Activated CD8-positive, alpha-beta memory T cell treated with anti-CD3 and anti-CD28 coated beads, Interleukin-2, amount 50 U/mL, for 24 hours (primary cell): Measurements from ENCODE around the gene NDUFA7.
"Not testable (repeated sequence)": the region's sequence is repeated elsewhere in the genome, so short reads cannot be mapped to it uniquely, and the experiment has no call there.

Source experiments
- DNase-seq: peaks from one replicate; pipeline ENCODE4 v3.0.0-alpha.2; 2020; ENCODE audit errors: extremely low read depth

NDUFA7 gene

GRCh38 chr19:8342316-8342683 lies 21.1 kb upstream of the NDUFA7 start:
- DNase-seq: no peak

GRCh38 chr19:8341504-8341903 lies 20.3 kb upstream of the NDUFA7 start:
- DNase-seq: not testable (repeated sequence)

- no peak for DNase-seq
Measured at GRCh38 chr19:8340341-8341096, 19.3 kb upstream of the NDUFA7 start.

- no peak for DNase-seq
Measured at GRCh38 chr19:8338835-8339234, 17.7 kb upstream of the NDUFA7 start.

GRCh38 chr19:8337728-8338127 lies 16.6 kb upstream of the NDUFA7 start:
- DNase-seq: no peak

GRCh38 chr19:8336660-8337059 lies 15.5 kb upstream of the NDUFA7 start:
- no peak for DNase-seq

GRCh38 chr19:8336072-8336569 lies 14.9 kb upstream of the NDUFA7 start:
- DNase-seq: no peak

- DNase-seq: no peak
Measured at GRCh38 chr19:8335343-8336071, 14.3 kb upstream of the NDUFA7 start.

GRCh38 chr19:8334458-8335342 lies 13.5 kb upstream of the NDUFA7 start:
- no peak for DNase-seq

GRCh38 chr19:8333767-8334457 lies 12.7 kb upstream of the NDUFA7 start:
- no peak for DNase-seq

- DNase-seq: no peak
Measured at GRCh38 chr19:8332976-8333766, 12.0 kb upstream of the NDUFA7 start.

GRCh38 chr19:8331263-8331845 lies 10.2 kb upstream of the NDUFA7 start:
- DNase-seq: no peak

- DNase-seq: no peak
Measured at GRCh38 chr19:8329996-8330395, 8.8 kb upstream of the NDUFA7 start.

GRCh38 chr19:8325454-8325853 lies 4.3 kb upstream of the NDUFA7 start:
- DNase-seq: no peak

GRCh38 chr19:8324186-8325050 lies 3.2 kb upstream of the NDUFA7 start:
- no peak for DNase-seq

- DNase-seq: no peak
Measured at GRCh38 chr19:8323781-8324185, 2.6 kb upstream of the NDUFA7 start.

- DNase-seq: no peak
Measured at GRCh38 chr19:8322638-8322997, 1.4 kb upstream of the NDUFA7 start.

- no peak for DNase-seq
Measured at GRCh38 chr19:8321986-8322637, 937 bp upstream of the NDUFA7 start.

- DNase-seq: no peak
Measured at GRCh38 chr19:8320564-8321066, 560 bp downstream of the NDUFA7 start.
